ENCODE measurements around the gene PKP4. TPM values are rescaled to one million over a fixed set of nuclear protein-coding genes. Genes with fewer than 3 reads are reported as not detected.
"Not testable (repeated sequence)": the region's sequence is repeated elsewhere in the genome, so short reads cannot be mapped to it uniquely, and the experiment has no call there.

The PKP4 gene
- total RNA-seq = 28.4 and 30.3 TPM in 2 replicates

GRCh38 chr2:158456309-158457066, at the start of gene PKP4, which contains the start of gene CCDC148:
Gene PKP4, plus strand, starts transcription at chr2:158456952. Its CDS starts 76,233 bp downstream, at chr2:158533185.
Gene CCDC148, minus strand, starts transcription at chr2:158456753. Its CDS starts 314 bp downstream, at chr2:158456439.
- Mint-ChIP-seq H3K4me1 (ENCODE audit: low read depth) (peaks cover 23% of the 10 kb centered on the region), H3K9me3 (no peaks in the 10 kb centered on the region), H3K27me3 (ENCODE audit: insufficient read depth) (peaks cover 29% of the 10 kb centered on the region), H3K27ac (peak within 1 kb of the TSS; percentile 92), H3K36me3 (ENCODE audit: low read depth) (peaks cover 6% of the 10 kb centered on the region), H3K4me3 (peak within 1 kb of the TSS; percentile 98)
- intact Hi-C loops (cut with micrococcal nuclease) = loop anchor here (1.0 to 5.0 kb wide), 13 partner anchors 50 to 1256 kb away; partner anchors contain the start of genes ACVR1, ACVR1C, MARCHF7 and WDSUB1
- peak; percentile 87 for DNase-seq (ENCODE audit: low spot score)

- H3K36me3 Mint-ChIP-seq (ENCODE audit: low read depth) = no peaks in the 10 kb centered on the region
- peaks cover 6% of the 10 kb centered on the region for H3K27me3 Mint-ChIP-seq (ENCODE audit: insufficient read depth)
- no peaks in the 10 kb centered on the region for H3K4me1 Mint-ChIP-seq (ENCODE audit: low read depth)
- H3K9me3 Mint-ChIP-seq = peaks cover 8% of the 10 kb centered on the region
- DNase-seq (ENCODE audit: low spot score) = no peak
- H3K27ac Mint-ChIP-seq = no peak overlapping the region
- intact Hi-C loops (cut with micrococcal nuclease) = no loop called here
- no peak overlapping the region for H3K4me3 Mint-ChIP-seq
These were observed 49.7 kb upstream of the PKP4 start for GRCh38 chr2:158407031-158407430.

- Mint-ChIP-seq H3K4me3 (no peak overlapping the region), H3K36me3 (ENCODE audit: low read depth) (no peaks in the 10 kb centered on the region), H3K27ac (no peak overlapping the region), H3K27me3 (ENCODE audit: insufficient read depth) (peaks cover 6% of the 10 kb centered on the region), H3K4me1 (ENCODE audit: low read depth) (no peaks in the 10 kb centered on the region), H3K9me3 (peaks cover 8% of the 10 kb centered on the region)
- intact Hi-C loops (cut with micrococcal nuclease) = no loop called here
- no peak for DNase-seq (ENCODE audit: low spot score)
These were observed 46.6 kb upstream of the PKP4 start for GRCh38 chr2:158410132-158410531.

GRCh38 chr2:158411748-158412147, 45.0 kb upstream of the PKP4 start:
- Mint-ChIP-seq H3K36me3 (ENCODE audit: low read depth) (no peaks in the 10 kb centered on the region), H3K27me3 (ENCODE audit: insufficient read depth) (peaks cover 6% of the 10 kb centered on the region), H3K4me1 (ENCODE audit: low read depth) (no peaks in the 10 kb centered on the region), H3K27ac (no peak overlapping the region), H3K4me3 (no peak overlapping the region), H3K9me3 (peaks cover 13% of the 10 kb centered on the region)
- no peak for DNase-seq (ENCODE audit: low spot score)
- intact Hi-C loops (cut with micrococcal nuclease) = no loop called here

DNA sequence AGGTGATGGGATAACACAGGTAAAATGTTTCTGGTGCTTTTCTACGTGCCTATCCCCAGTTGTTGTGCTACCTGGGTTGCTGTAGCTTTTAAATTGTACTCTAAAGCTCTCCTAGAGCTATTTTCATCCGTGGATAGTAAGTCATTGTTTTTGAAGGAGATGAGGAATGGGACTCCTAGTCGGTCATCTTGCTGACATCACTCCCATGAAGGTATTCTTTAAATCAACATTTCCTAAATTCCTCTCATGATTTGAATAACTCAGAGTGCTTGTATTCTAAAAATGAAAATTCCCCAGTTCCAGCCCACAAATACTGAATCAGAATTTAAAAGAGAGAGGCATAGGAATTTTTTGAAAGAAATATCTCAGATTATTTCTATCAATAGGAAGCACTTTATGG, 44.5 kb upstream of the PKP4 start:
- intact Hi-C loops (cut with micrococcal nuclease) = no loop called here
- no peaks in the 10 kb centered on the region for H3K4me1 Mint-ChIP-seq (ENCODE audit: low read depth)
- no peak for DNase-seq (ENCODE audit: low spot score)
- peaks cover 3% of the 10 kb centered on the region for H3K27me3 Mint-ChIP-seq (ENCODE audit: insufficient read depth)
- H3K36me3 Mint-ChIP-seq (ENCODE audit: low read depth) = no peaks in the 10 kb centered on the region
- no peak overlapping the region for H3K4me3 Mint-ChIP-seq
- no peak overlapping the region for H3K27ac Mint-ChIP-seq
- H3K9me3 Mint-ChIP-seq = peaks cover 13% of the 10 kb centered on the region

GRCh38 chr2:158413581-158413980, 43.2 kb upstream of the PKP4 start:
- H3K4me1 Mint-ChIP-seq (ENCODE audit: low read depth) = no peaks in the 10 kb centered on the region
- intact Hi-C loops (cut with micrococcal nuclease) = no loop called here
- no peak for DNase-seq (ENCODE audit: low spot score)
- peaks cover 13% of the 10 kb centered on the region for H3K9me3 Mint-ChIP-seq
- no peak overlapping the region for H3K4me3 Mint-ChIP-seq
- H3K27ac Mint-ChIP-seq = no peak overlapping the region
- no peaks in the 10 kb centered on the region for H3K36me3 Mint-ChIP-seq (ENCODE audit: low read depth)
- no peaks in the 10 kb centered on the region for H3K27me3 Mint-ChIP-seq (ENCODE audit: insufficient read depth)

DNA sequence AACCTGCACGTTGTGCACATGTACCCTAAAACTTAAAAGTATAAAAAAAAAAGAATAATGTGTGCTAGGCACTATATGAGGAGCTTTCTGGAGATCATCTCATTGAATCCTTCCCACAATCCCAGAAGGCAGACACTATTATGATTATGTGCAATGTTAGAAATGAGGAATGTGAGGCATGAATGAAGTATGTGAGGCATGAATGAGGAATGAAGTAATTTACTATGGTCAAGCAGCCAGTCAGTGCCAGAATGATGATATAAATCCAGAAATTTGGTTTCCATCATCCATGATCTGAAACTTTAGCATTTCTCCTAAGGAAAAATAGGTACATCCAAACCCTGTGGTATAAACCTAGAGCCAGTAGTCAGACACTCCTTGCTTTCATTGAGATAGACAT, 42.2 kb upstream of the PKP4 start:
- no peak overlapping the region for H3K4me3 Mint-ChIP-seq
- peaks cover 10% of the 10 kb centered on the region for H3K9me3 Mint-ChIP-seq
- no peak overlapping the region for H3K27ac Mint-ChIP-seq
- no peaks in the 10 kb centered on the region for H3K4me1 Mint-ChIP-seq (ENCODE audit: low read depth)
- no peak for DNase-seq (ENCODE audit: low spot score)
- no peaks in the 10 kb centered on the region for H3K27me3 Mint-ChIP-seq (ENCODE audit: insufficient read depth)
- intact Hi-C loops (cut with micrococcal nuclease) = no loop called here
- no peaks in the 10 kb centered on the region for H3K36me3 Mint-ChIP-seq (ENCODE audit: low read depth)

DNA sequence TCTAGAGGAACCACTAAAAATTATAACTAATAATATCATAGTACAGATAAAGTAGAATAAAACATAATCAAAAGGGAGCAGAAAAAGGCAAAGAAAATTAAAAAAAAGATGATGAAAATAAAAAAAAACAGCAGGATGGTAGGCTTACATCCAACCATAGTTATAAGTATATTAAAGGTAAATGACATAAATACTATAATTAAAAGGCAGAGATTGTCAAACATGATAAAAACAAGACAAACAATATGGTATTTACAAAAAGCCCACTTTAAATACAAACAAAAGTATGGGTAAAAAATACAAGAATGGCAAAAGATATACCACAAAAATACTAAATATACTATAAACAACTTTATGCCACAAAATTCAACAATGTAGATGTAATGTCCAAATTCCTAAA, 24.6 kb upstream of the PKP4 start:
- H3K9me3 Mint-ChIP-seq = peaks cover 11% of the 10 kb centered on the region
- DNase-seq (ENCODE audit: low spot score) = no peak
- H3K36me3 Mint-ChIP-seq (ENCODE audit: low read depth) = no peaks in the 10 kb centered on the region
- no peaks in the 10 kb centered on the region for H3K4me1 Mint-ChIP-seq (ENCODE audit: low read depth)
- intact Hi-C loops (cut with micrococcal nuclease) = no loop called here
- H3K27ac Mint-ChIP-seq = no peak overlapping the region
- H3K27me3 Mint-ChIP-seq (ENCODE audit: insufficient read depth) = no peaks in the 10 kb centered on the region
- no peak overlapping the region for H3K4me3 Mint-ChIP-seq

DNA sequence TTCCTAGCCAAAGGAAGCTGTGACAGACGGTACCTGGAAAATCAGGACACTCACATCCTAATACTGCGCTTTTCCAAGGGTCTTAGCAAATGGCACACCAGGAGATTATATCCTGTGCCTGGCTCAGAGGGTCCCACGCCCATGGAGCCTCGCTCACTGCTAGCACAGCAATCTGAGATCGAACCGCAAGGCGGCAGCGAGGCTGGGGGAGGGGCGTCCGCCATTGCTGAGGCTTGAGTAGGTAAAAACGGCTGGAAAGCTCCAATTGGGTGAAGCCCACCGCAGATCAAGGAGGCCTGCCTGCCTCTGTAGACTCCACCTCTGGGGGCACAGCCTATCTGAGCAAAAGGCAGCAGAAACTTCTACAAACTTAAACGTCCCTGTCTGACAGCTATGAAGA, 23.0 kb upstream of the PKP4 start:
- H3K36me3 Mint-ChIP-seq (ENCODE audit: low read depth); H3K27me3 Mint-ChIP-seq (ENCODE audit: insufficient read depth); H3K9me3 Mint-ChIP-seq; DNase-seq (ENCODE audit: low spot score); H3K4me3 Mint-ChIP-seq; intact Hi-C loops (cut with micrococcal nuclease); H3K27ac Mint-ChIP-seq; H3K4me1 Mint-ChIP-seq (ENCODE audit: low read depth): not testable (repeated sequence)

- H3K36me3 Mint-ChIP-seq (ENCODE audit: low read depth); H3K27me3 Mint-ChIP-seq (ENCODE audit: insufficient read depth); H3K9me3 Mint-ChIP-seq; H3K27ac Mint-ChIP-seq; DNase-seq (ENCODE audit: low spot score); H3K4me1 Mint-ChIP-seq (ENCODE audit: low read depth); intact Hi-C loops (cut with micrococcal nuclease); H3K4me3 Mint-ChIP-seq: not testable (repeated sequence)
These were observed 17.7 kb upstream of the PKP4 start for GRCh38 chr2:158439062-158439461.

GRCh38 chr2:158443606-158444005, 13.1 kb upstream of the PKP4 start:
- no peaks in the 10 kb centered on the region for H3K9me3 Mint-ChIP-seq
- no peak overlapping the region for H3K27ac Mint-ChIP-seq
- no peak for DNase-seq (ENCODE audit: low spot score)
- H3K36me3 Mint-ChIP-seq (ENCODE audit: low read depth) = no peaks in the 10 kb centered on the region
- intact Hi-C loops (cut with micrococcal nuclease) = no loop called here
- H3K4me1 Mint-ChIP-seq (ENCODE audit: low read depth) = no peaks in the 10 kb centered on the region
- H3K4me3 Mint-ChIP-seq = no peak overlapping the region
- peaks cover 8% of the 10 kb centered on the region for H3K27me3 Mint-ChIP-seq (ENCODE audit: insufficient read depth)

- Mint-ChIP-seq H3K36me3 (ENCODE audit: low read depth) (peaks cover 10% of the 10 kb centered on the region), H3K9me3 (no peaks in the 10 kb centered on the region), H3K4me3 (peak overlapping the region; percentile 98), H3K4me1 (ENCODE audit: low read depth) (peaks cover 23% of the 10 kb centered on the region), H3K27ac (peak overlapping the region; percentile 92), H3K27me3 (ENCODE audit: insufficient read depth) (peaks cover 26% of the 10 kb centered on the region)
- peak; percentile 39 for DNase-seq (ENCODE audit: low spot score)
- intact Hi-C loops (cut with micrococcal nuclease) = loop anchor here (2.0 to 5.0 kb wide), 12 partner anchors 50 to 1255 kb away; partner anchors contain the start of genes ACVR1, ACVR1C, MARCHF7 and WDSUB1
These were observed 507 bp downstream of the PKP4 start for GRCh38 chr2:158457092-158457825.

All from activated T-helper 1 cell treated with anti-CD3 and anti-CD28 coated beads, Interleukin-12 subunit alpha, Interleukin-12 subunit beta, Interleukin-2, Interleukin-4 antibody, amounts not matched to agents 30 ng/mL and 10 ng/mL and 1 ng/mL, durations not matched to agents 14 hours and 24 hours and 36 hours (primary cell).